ENCODE measurements around the gene RHBDF1. TPM values are rescaled to one million over a fixed set of nuclear protein-coding genes. Genes with fewer than 3 reads are reported as not detected.

The RHBDF1 gene
- total RNA-seq, 3 donors from 2014 or later (not counting 1 experiment from before 2014, with no cell fraction given), result 0.26 to 1.1 (median 0.78) TPM

DNA sequence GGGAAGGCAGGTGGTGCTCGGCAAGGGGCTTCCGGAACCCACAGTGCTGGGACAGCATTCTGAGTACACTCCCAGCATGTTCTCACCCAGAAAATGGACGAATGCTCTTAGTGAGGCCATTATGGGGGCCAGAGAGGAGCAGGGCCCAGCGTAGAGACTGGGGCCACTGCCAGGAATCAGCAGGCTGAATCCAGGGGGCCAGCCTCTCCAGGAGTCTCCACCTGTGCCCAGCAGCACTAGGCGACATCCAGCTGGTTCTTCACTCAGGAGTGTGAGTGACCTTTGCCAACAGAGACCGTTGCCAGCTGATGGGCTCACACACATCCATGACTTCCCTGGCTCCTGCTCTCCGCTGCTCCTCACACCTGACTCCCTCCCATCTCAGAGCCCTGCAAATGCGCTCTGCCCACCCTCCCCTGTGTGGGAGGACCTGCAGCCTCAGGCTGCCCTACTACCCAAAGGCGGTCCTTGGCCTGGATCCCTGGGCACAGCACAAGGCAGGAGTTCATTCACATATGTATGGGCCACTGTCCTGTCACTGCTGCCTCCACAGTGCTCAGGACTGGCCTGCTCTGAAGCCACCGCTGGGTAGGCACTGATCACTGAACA, 5.1 kb downstream of the RHBDF1 start:
- ATAC-seq (no peak), DNase-seq (no peak)
- Histone ChIP-seq H3K4me3 (ENCODE audit: low read length) (no peak overlapping the region), H3K36me3 (ENCODE audit: control insufficient read depth, insufficient read depth, low read length) (no peaks in the 10 kb centered on the region), H3K9me3 (ENCODE audit: control insufficient read depth, insufficient read depth, low read length) (no peaks in the 10 kb centered on the region), H3K4me1 (ENCODE audit: control insufficient read depth, insufficient read depth, low read length) (peaks cover 4% of the 10 kb centered on the region), H3K27me3 (ENCODE audit: control insufficient read depth, insufficient read depth, low read length) (peaks cover 3% of the 10 kb centered on the region), H3K27ac (ENCODE audit: low read length) (no peak overlapping the region)
- TF ChIP-seq, protein P1, sequence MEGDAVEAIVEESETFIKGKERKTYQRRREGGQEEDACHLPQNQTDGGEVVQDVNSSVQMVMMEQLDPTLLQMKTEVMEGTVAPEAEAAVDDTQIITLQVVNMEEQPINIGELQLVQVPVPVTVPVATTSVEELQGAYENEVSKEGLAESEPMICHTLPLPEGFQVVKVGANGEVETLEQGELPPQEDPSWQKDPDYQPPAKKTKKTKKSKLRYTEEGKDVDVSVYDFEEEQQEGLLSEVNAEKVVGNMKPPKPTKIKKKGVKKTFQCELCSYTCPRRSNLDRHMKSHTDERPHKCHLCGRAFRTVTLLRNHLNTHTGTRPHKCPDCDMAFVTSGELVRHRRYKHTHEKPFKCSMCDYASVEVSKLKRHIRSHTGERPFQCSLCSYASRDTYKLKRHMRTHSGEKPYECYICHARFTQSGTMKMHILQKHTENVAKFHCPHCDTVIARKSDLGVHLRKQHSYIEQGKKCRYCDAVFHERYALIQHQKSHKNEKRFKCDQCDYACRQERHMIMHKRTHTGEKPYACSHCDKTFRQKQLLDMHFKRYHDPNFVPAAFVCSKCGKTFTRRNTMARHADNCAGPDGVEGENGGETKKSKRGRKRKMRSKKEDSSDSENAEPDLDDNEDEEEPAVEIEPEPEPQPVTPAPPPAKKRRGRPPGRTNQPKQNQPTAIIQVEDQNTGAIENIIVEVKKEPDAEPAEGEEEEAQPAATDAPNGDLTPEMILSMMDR (IDR thresholded peaks at IDR 0.05), result no peak
- 93% methylated on average over 10 of the region's 10 CpGs for WGBS (ENCODE audit: insufficient coverage)
- H3K36me3 Mint-ChIP-seq, result no peaks in the 10 kb centered on the region
- no peaks in the 10 kb centered on the region for H3K9me3 Mint-ChIP-seq
- H3K4me3 Mint-ChIP-seq, result no peak overlapping the region
- no peak overlapping the region for H3K27ac Mint-ChIP-seq
- H3K27me3 Mint-ChIP-seq (ENCODE audit: low read depth in 2 of 2), result peaks cover 0 to 4% of the 10 kb centered on the region in 2 donors
- intact Hi-C loops (cut with micrococcal nuclease), result no loop called here
- H3K4me1 Mint-ChIP-seq, result peaks cover 0 to 6% of the 10 kb centered on the region in 2 donors

DNA sequence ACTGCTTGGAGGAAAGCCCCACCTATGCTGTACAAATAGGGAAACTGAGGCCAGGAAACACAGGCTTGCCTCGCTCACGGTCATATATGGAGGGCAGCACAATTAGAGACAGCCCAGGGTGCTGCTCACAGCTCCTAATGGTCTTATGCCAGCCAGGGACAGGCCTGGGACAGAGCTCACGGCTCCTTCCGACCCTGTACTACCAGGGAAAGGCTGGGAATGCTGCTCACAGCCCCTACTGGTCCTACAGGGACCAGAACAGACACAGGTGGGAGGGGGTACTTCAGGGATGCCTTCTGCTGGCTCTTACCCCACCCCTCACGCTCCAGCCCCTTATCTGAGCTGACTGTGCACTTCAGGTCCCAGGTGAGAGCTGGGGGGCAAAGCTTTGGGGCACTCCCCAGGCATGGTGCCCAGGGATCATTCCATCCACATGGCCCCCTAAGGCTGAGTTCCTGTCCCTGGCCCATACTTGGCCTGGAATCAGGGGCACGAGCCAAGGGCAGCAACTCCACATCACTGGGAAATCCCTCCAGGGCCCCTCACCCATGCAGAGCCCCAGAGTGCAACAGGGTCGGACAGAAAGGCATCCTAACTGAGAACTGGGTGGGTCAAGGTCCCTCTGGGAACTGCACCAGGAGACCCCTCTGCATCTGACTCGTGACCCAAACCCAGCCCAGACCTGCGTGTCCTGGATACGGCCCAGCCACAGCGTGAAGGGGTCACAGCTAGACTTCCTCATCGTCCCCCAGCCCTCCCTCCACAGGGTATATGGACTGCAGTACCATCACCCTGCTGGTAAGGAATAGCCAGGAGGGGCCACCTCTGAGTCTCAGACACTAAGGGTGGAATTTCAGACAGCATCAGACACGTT, 5.9 kb downstream of the RHBDF1 start:
- intact Hi-C loops (cut with micrococcal nuclease), result no loop called here
- H3K27ac Mint-ChIP-seq, result no peak overlapping the region
- H3K36me3 ChIP-seq (ENCODE audit: control insufficient read depth, insufficient read depth, low read length), result no peaks in the 10 kb centered on the region
- no peaks in the 10 kb centered on the region for H3K9me3 Mint-ChIP-seq
- TF ChIP-seq, protein P1 (IDR thresholded peaks at IDR 0.05), result no peak
- H3K27me3 ChIP-seq (ENCODE audit: control insufficient read depth, insufficient read depth, low read length), result peaks cover 2% of the 10 kb centered on the region
- H3K4me1 ChIP-seq (ENCODE audit: control insufficient read depth, insufficient read depth, low read length), result peaks cover 4% of the 10 kb centered on the region
- H3K4me3 Mint-ChIP-seq, result no peak overlapping the region
- H3K9me3 ChIP-seq (ENCODE audit: control insufficient read depth, insufficient read depth, low read length), result no peaks in the 10 kb centered on the region
- H3K4me1 Mint-ChIP-seq, result peaks cover 0 to 6% of the 10 kb centered on the region in 2 donors
- ATAC-seq (no peak), DNase-seq (no peak)
- H3K36me3 Mint-ChIP-seq, result no peaks in the 10 kb centered on the region
- H3K27me3 Mint-ChIP-seq (ENCODE audit: low read depth in 2 of 2), result peaks cover 0 to 4% of the 10 kb centered on the region in 2 donors
- WGBS (ENCODE audit: insufficient coverage), result 88% methylated on average over 13 of the region's 13 CpGs
- no peak overlapping the region for H3K27ac ChIP-seq (ENCODE audit: low read length)
- no peak overlapping the region for H3K4me3 ChIP-seq (ENCODE audit: low read length)

DNA sequence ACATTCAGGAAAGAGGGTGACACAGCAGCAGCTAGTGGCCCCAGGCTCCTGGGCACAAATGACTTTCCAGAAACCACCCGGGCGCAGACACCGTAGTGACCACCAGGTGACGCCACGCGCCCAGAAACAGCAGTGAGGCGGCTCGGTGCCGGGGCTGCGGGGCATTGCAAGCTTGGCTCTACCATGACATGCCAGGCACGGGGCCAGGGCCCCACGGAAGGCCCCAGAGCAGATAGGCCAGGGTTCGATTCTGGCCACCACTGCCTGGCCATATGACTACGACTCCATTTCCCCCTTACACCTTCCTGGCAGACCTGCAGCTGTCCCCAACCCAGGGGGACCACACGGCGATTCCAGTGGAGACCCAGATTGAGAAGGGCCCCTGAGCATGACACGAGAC, 6.7 kb downstream of the RHBDF1 start:
- no peaks in the 10 kb centered on the region for H3K9me3 Mint-ChIP-seq
- 23% methylated on average over 17 of the region's 17 CpGs for WGBS (ENCODE audit: insufficient coverage)
- no peaks in the 10 kb centered on the region for H3K36me3 ChIP-seq (ENCODE audit: control insufficient read depth, insufficient read depth, low read length)
- H3K27ac Mint-ChIP-seq, result no peak overlapping the region
- TF ChIP-seq, protein P1 (IDR thresholded peaks at IDR 0.05), result peak; percentile 94
- H3K4me3 ChIP-seq (ENCODE audit: low read length), result no peak overlapping the region
- H3K4me1 Mint-ChIP-seq, result peaks cover 0 to 6% of the 10 kb centered on the region in 2 donors
- intact Hi-C loops (cut with micrococcal nuclease), result loop anchor here (1.0 kb wide), 2 partner anchors 32 to 116 kb away; no protein-coding TSS in a partner anchor
- H3K27me3 ChIP-seq (ENCODE audit: control insufficient read depth, insufficient read depth, low read length), result no peaks in the 10 kb centered on the region
- no peaks in the 10 kb centered on the region for H3K36me3 Mint-ChIP-seq
- peak; percentile 84 to 100 (median 97) for ATAC-seq
- H3K27ac ChIP-seq (ENCODE audit: low read length), result no peak overlapping the region
- peaks cover 0 to 2% of the 10 kb centered on the region in 2 donors for H3K27me3 Mint-ChIP-seq (ENCODE audit: low read depth in 2 of 2)
- no peak overlapping the region for H3K4me3 Mint-ChIP-seq
- H3K4me1 ChIP-seq (ENCODE audit: control insufficient read depth, insufficient read depth, low read length), result peaks cover 4% of the 10 kb centered on the region
- no peaks in the 10 kb centered on the region for H3K9me3 ChIP-seq (ENCODE audit: control insufficient read depth, insufficient read depth, low read length)
- peak; percentile 85 to 88 for DNase-seq
